GM23248 (cell line): ENCODE measurements around the gene ERCC3. TPM values are rescaled to one million over a fixed set of nuclear protein-coding genes. Genes with fewer than 3 reads are reported as not detected.

Source experiments
- DNase-seq: peaks from one replicate; pipeline ENCODE4 v3.0.0-alpha.2; 2015
- H2AFZ ChIP-seq: fragments of 200-600 bp; sonication (generic); 2 replicates; pipeline ENCODE4 v1.6.1; 2016; ENCODE audit warnings: antibody characterized with exemption
- H3F3A ChIP-seq: fragments of 200-600 bp; sonication (generic); 2 replicates; pipeline ENCODE4 v1.6.1; 2016; ENCODE audit warnings: mild to moderate bottlenecking, antibody characterized with exemption, mixed run types; ENCODE audit not compliant: insufficient read depth
- H3K27ac ChIP-seq: fragments of 200-600 bp; sonication (generic); 2 replicates; pipeline ENCODE4 v1.5.1; 2016; ENCODE audit warnings: mild to moderate bottlenecking
- H3K27me3 ChIP-seq: fragments of 200-600 bp; sonication (generic); replicated peaks from 2 replicates; pipeline ENCODE4 v1.6.1; 2016; ENCODE audit warnings: mild to moderate bottlenecking; ENCODE audit not compliant: insufficient read depth
- H3K36me3 ChIP-seq: fragments of 200-600 bp; sonication (generic); 2 replicates; pipeline ENCODE4 v1.6.1; 2016; ENCODE audit warnings: low read depth, mild to moderate bottlenecking
- H3K4me1 ChIP-seq: fragments of 200-600 bp; sonication (generic); 2 replicates; pipeline ENCODE4 v1.6.1; 2016; ENCODE audit warnings: mild to moderate bottlenecking; ENCODE audit not compliant: insufficient read depth
- H3K4me2 ChIP-seq: fragments of 200-600 bp; sonication (generic); one replicate; pipeline ENCODE4 v1.6.1; 2016; ENCODE audit warnings: mild to moderate bottlenecking; ENCODE audit not compliant: unreplicated experiment
- H3K4me3 ChIP-seq: fragments of 200-600 bp; sonication (generic); 2 replicates; pipeline ENCODE4 v1.5.1; 2016; ENCODE audit warnings: mild to moderate bottlenecking
- H3K79me2 ChIP-seq: fragments of 200-600 bp; sonication (generic); 2 replicates; pipeline ENCODE4 v1.6.1; 2016; ENCODE audit warnings: mild to moderate bottlenecking; ENCODE audit not compliant: insufficient read depth
- H3K9ac ChIP-seq: fragments of 200-600 bp; sonication (generic); 2 replicates; pipeline ENCODE4 v1.6.1; 2016; ENCODE audit warnings: mild to moderate bottlenecking
- H3K9me2 ChIP-seq: fragments of 200-600 bp; sonication (generic); 2 replicates; pipeline ENCODE4 v1.6.1; 2016; ENCODE audit warnings: mixed run types, mild to moderate bottlenecking, moderate library complexity; ENCODE audit not compliant: insufficient read depth
- H3K9me3 ChIP-seq: fragments of 200-600 bp; sonication (generic); one replicate; pipeline ENCODE4 v1.6.1; 2017; ENCODE audit warnings: low read depth
- H4K20me1 ChIP-seq: fragments of 200-600 bp; sonication (generic); 2 replicates; pipeline ENCODE4 v1.6.0; 2016; ENCODE audit not compliant: insufficient read depth
- EZH2 ChIP-seq: fragments of 200-600 bp; sonication (generic); IDR thresholded peaks from 2 replicates; pipeline ENCODE4 v1.6.1; 2018; ENCODE audit warnings: antibody characterized with exemption, mild to moderate bottlenecking; ENCODE audit not compliant: insufficient read depth, poor library complexity, severe bottlenecking
- EZH2phosphoT487 ChIP-seq: fragments of 200-600 bp; sonication (generic); IDR thresholded peaks from 2 replicates; pipeline ENCODE4 v1.6.1; 2018; ENCODE audit warnings: antibody characterized with exemption, moderate library complexity, mild to moderate bottlenecking, low read depth; ENCODE audit not compliant: insufficient read depth
- WGBS, 2 experiments: methylation state at CpG; one replicate each; pipeline ENCODE4 v1.1.6; 2015 to 2017; ENCODE audit warnings: low lambda C conversion rate in 2 of 2, low coverage in 1 of 2; ENCODE audit errors: missing lambda C conversion rate in 2 of 2; 5-methylcytosine and 5-hydroxymethylcytosine counted together
- in situ Hi-C: fragments of 300-500 bp; cut with MboI; formaldehyde crosslinking; loops from 2 replicates; pipeline ENCODE4 v1.15.0; 2020
- polyA plus RNA-seq: library from polyadenylated mRNA; unstranded; fragments of >200 nt; fragmentation: Nextera tagmentation; extraction: Ambion mirVana; gene quantifications from 2 replicates; pipeline ENCODE4 v1.2.1, GENCODE V29; 2016
- total RNA-seq: library from RNA; depleted of rRNA; stranded (reverse); fragments of >200 nt; shearing (Covaris generic); gene quantifications from 2 replicates; pipeline ENCODE4 v1.2.3, GENCODE V29; 2014; rRNA removed

Gene ERCC3
- total RNA-seq = 38.8 and 42.9 TPM in 2 replicates
- 37.5 and 41.8 TPM in 2 replicates for polyA plus RNA-seq

GRCh38 chr2:127293748-127294562, at the start of gene ERCC3:
Gene ERCC3, minus strand, starts transcription at chr2:127294144. Its CDS starts 63 bp downstream, at chr2:127294081.
- Histone ChIP-seq H3K4me3 (peak within 1 kb of the TSS; percentile 86), H3K4me2 (peak within 1 kb of the TSS; percentile 74), H3K27ac (peak within 1 kb of the TSS; percentile 44), H3K4me1 (0 out of 2 replicates have a peak, but pooled peaks cover 11% of the 10 kb centered on the region), H3K27me3 (no peaks in the 10 kb centered on the region), H3K79me2 (peaks cover 32% of the 10 kb centered on the region), H2AFZ (peak within 1 kb of the TSS; percentile 86), H3K9me2 (no peaks in the 10 kb centered on the region), H4K20me1 (no peaks in the 10 kb centered on the region), H3F3A (peaks cover 7% of the 10 kb centered on the region; the same call in 1 of the 2 replicates), H3K36me3 (peaks cover 22% of the 10 kb centered on the region), H3K9ac (peak within 1 kb of the TSS; percentile 85), H3K9me3 (no peaks in the 10 kb centered on the region)
- TF ChIP-seq EZH2phosphoT487 (no peak), EZH2 (no peak)
- peak; percentile 90 for DNase-seq
- in situ Hi-C loops = no loop called here
- WGBS, 2 experiments = 1 to 2% methylated on average over 55 of the region's 55 CpGs

- H3K9ac ChIP-seq = no peak overlapping the region
- in situ Hi-C loops = no loop called here
- no peak for DNase-seq
- no peaks in the 10 kb centered on the region for H3K9me2 ChIP-seq
- peaks cover 8% of the 10 kb centered on the region for H3F3A ChIP-seq
- H3K4me3 ChIP-seq = no peak overlapping the region
- H3K79me2 ChIP-seq = peaks cover 91% of the 10 kb centered on the region
- TF ChIP-seq EZH2phosphoT487 (no peak), EZH2 (no peak)
- no peak overlapping the region for H3K4me2 ChIP-seq
- H3K4me1 ChIP-seq = peaks cover 16% of the 10 kb centered on the region
- 98 to 99% methylated on average over 2 of the region's 2 CpGs for WGBS, 2 experiments
- H3K27ac ChIP-seq = no peak overlapping the region
- H2AFZ ChIP-seq = no peak overlapping the region
- H3K9me3 ChIP-seq = no peaks in the 10 kb centered on the region
- H3K36me3 ChIP-seq = 0 out of 2 replicates have a peak, but pooled peaks cover 5% of the 10 kb centered on the region
- peaks cover 17% of the 10 kb centered on the region for H4K20me1 ChIP-seq
- H3K27me3 ChIP-seq = no peaks in the 10 kb centered on the region
These were observed 49.3 kb upstream of the ERCC3 start for GRCh38 chr2:127343277-127343676.

GRCh38 chr2:127342101-127342500, 48.2 kb upstream of the ERCC3 start:
- TF ChIP-seq EZH2 (no peak), EZH2phosphoT487 (no peak)
- H3K4me1 ChIP-seq = peaks cover 8% of the 10 kb centered on the region
- H3K4me2 ChIP-seq = no peak overlapping the region
- H3K27ac ChIP-seq = no peak overlapping the region
- no peaks in the 10 kb centered on the region for H3K27me3 ChIP-seq
- no peak overlapping the region for H3K9ac ChIP-seq
- H3K36me3 ChIP-seq = 0 out of 2 replicates have a peak, but pooled peaks cover 14% of the 10 kb centered on the region
- H4K20me1 ChIP-seq = peaks cover 17% of the 10 kb centered on the region
- no peak overlapping the region for H3K4me3 ChIP-seq
- H3F3A ChIP-seq = no peaks in the 10 kb centered on the region; the same call in 1 of the 2 replicates
- H3K9me2 ChIP-seq = no peaks in the 10 kb centered on the region
- H3K9me3 ChIP-seq = no peaks in the 10 kb centered on the region
- no peak overlapping the region for H2AFZ ChIP-seq
- peak; percentile 31 for DNase-seq
- in situ Hi-C loops = no loop called here
- peaks cover 87% of the 10 kb centered on the region for H3K79me2 ChIP-seq
- WGBS, 2 experiments = 55 to 61% methylated on average over 1 of the region's 1 CpG

GRCh38 chr2:127332335-127332734, 38.4 kb upstream of the ERCC3 start:
- in situ Hi-C loops = no loop called here

More at GRCh38 chr2:127332335-127332734, 38.4 kb upstream of the ERCC3 start:
- WGBS, 2 experiments = 96 to 100% methylated on average over 1 of the region's 1 CpG
- Histone ChIP-seq H3K9me2 (no peaks in the 10 kb centered on the region), H3K9me3 (no peaks in the 10 kb centered on the region), H3K27me3 (no peaks in the 10 kb centered on the region), H3K4me1 (no peaks in the 10 kb centered on the region), H3K4me3 (no peak overlapping the region), H3K9ac (no peak overlapping the region), H3K27ac (no peak overlapping the region), H3K4me2 (no peak overlapping the region), H2AFZ (no peak overlapping the region), H3K79me2 (peaks cover 24% of the 10 kb centered on the region), H4K20me1 (no peaks in the 10 kb centered on the region), H3F3A (peaks cover 4% of the 10 kb centered on the region; the same call in 1 of the 2 replicates), H3K36me3 (peaks cover 44% of the 10 kb centered on the region)
- no peak for TF ChIP-seq EZH2
- no peak for TF ChIP-seq EZH2phosphoT487
- DNase-seq = no peak
